H1 (cell line): Measurements from ENCODE around the gene CBLB. TPM values are rescaled to one million over a fixed set of nuclear protein-coding genes. Genes with fewer than 3 reads are reported as not detected.

Experiments
- CTCF ChIA-PET: fragments of 300-600 bp; sonication (Branson Sonifier 250); formaldehyde crosslinking; loops from one replicate; lab custom pipeline; 2021; ENCODE audit not compliant: partially characterized antibody; lab: Charles Lee
- POLR2A ChIA-PET: fragments of 300-600 bp; sonication (Branson Sonifier 250); formaldehyde crosslinking; loops from one replicate; lab custom pipeline; 2021; ENCODE audit warnings: inconsistent platforms; ENCODE audit not compliant: partially characterized antibody; lab: Charles Lee
- DNase-seq, 2 experiments: peaks; one replicate each; pipeline versions ENCODE4 v3.0.0 to v3.0.0-alpha.2; 2010 to 2022; ENCODE audit warnings: low spot score in 2 of 2, low read depth in 1 of 2, mixed read lengths in 1 of 2
- FAIRE-seq: peaks from 2 replicates; lab custom pipeline; 2011; peaks lifted over from hg19 to GRCh38; lab: Jason Lieb, UNC
- H2AFZ ChIP-seq: 2 replicates; pipeline ENCODE4 v1.8.1; 2012; ENCODE audit warnings: low read length, inconsistent platforms
- H2AK5ac ChIP-seq: 2 replicates; pipeline ENCODE4 v1.6.1; 2013; ENCODE audit warnings: low read depth, low read length
- H2BK120ac ChIP-seq: replicated peaks from 2 replicates; pipeline ENCODE3; 2013; ENCODE audit warnings: low read depth, low read length, inconsistent platforms
- H2BK12ac ChIP-seq: 2 replicates; pipeline ENCODE4 v1.6.1; 2013; ENCODE audit warnings: low read depth, low read length
- H2BK15ac ChIP-seq: 2 replicates; pipeline ENCODE4 v1.6.1; 2013; ENCODE audit warnings: low read length
- H2BK20ac ChIP-seq: 2 replicates; pipeline ENCODE4 v1.6.1; 2013; ENCODE audit warnings: low read length
- H2BK5ac ChIP-seq: 2 replicates; pipeline ENCODE4 v1.6.1; 2013; ENCODE audit warnings: low read depth, low read length
- H3K14ac ChIP-seq: 2 replicates; pipeline ENCODE4 v1.6.1; 2013; ENCODE audit warnings: inconsistent platforms; ENCODE audit not compliant: insufficient read length
- H3K18ac ChIP-seq: 2 replicates; pipeline ENCODE4 v1.6.1; 2013; ENCODE audit warnings: low read length; ENCODE audit errors: extremely low read depth
- H3K23ac ChIP-seq: 2 replicates; pipeline ENCODE4 v1.6.1; 2013; ENCODE audit warnings: inconsistent platforms; ENCODE audit not compliant: insufficient read length
- H3K23me2 ChIP-seq: 2 replicates; pipeline ENCODE4 v1.6.1; 2013; ENCODE audit warnings: low read depth, low read length
- H3K27ac ChIP-seq: 2 replicates; pipeline ENCODE4 v1.6.1; 2011; ENCODE audit warnings: low read depth, low read length, inconsistent platforms
- H3K27me3 ChIP-seq, 4 experiments: replicated peaks in 1 of 4; 1 replicate in 1 of 4; 2 replicates in 3 of 4; pipeline versions ENCODE4 v1.6.1 to v1.8.1; 2011 to 2013; ENCODE audit warnings: low read length in 3 of 4, mild to moderate bottlenecking in 3 of 4, inconsistent platforms in 2 of 4, mixed read lengths in 2 of 4, moderate library complexity in 1 of 4; ENCODE audit not compliant: control insufficient read depth in 3 of 4, insufficient read depth in 3 of 4; ENCODE audit errors: extremely low read depth in 1 of 4
- H3K36me3 ChIP-seq, 4 experiments: 2 replicates each; pipeline versions ENCODE4 v1.6.1 to v1.8.1; 2011 to 2013; ENCODE audit warnings: mild to moderate bottlenecking in 4 of 4, low read length in 3 of 4, moderate library complexity in 2 of 4, control low read depth in 1 of 4, inconsistent platforms in 1 of 4; ENCODE audit not compliant: insufficient read depth in 4 of 4, control insufficient read depth in 2 of 4
- H3K4ac ChIP-seq: replicated peaks from 2 replicates; pipeline ENCODE3; 2013; ENCODE audit warnings: low read length, low read depth, mixed read lengths, inconsistent platforms; ENCODE audit not compliant: insufficient read length
- H3K4me1 ChIP-seq, 4 experiments: replicated peaks in 1 of 4; 1 replicate in 1 of 4; 2 replicates in 3 of 4; pipeline versions ENCODE4 v1.6.1 to v1.8.1; 2011 to 2013; ENCODE audit warnings: low read length in 3 of 4, inconsistent platforms in 2 of 4, mixed read lengths in 1 of 4; ENCODE audit not compliant: insufficient read depth in 4 of 4, control insufficient read depth in 3 of 4
- H3K4me2 ChIP-seq, 2 experiments: 2 replicates each; pipeline versions ENCODE4 v1.6.1 to v1.8.1; 2011 to 2013; ENCODE audit warnings: low read depth in 2 of 2, low read length in 2 of 2, control low read depth in 1 of 2, inconsistent platforms in 1 of 2, mild to moderate bottlenecking in 1 of 2; ENCODE audit not compliant: insufficient read depth in 1 of 2
- H3K4me3 ChIP-seq, 4 experiments: fragments of 200-600, 300-600 bp in 1 of 4; sonication (generic), shearing (Covaris generic), sonication (Bioruptor Twin) in 1 of 4; 2 replicates each; pipeline versions ENCODE4 v1.5.1 to v1.8.1; 2011 to 2016; ENCODE audit warnings: low read length in 4 of 4, low read depth in 3 of 4, control low read depth in 2 of 4, inconsistent platforms in 2 of 4, mild to moderate bottlenecking in 2 of 4, mixed read lengths in 1 of 4, moderate library complexity in 1 of 4; ENCODE audit not compliant: insufficient read depth in 2 of 4; ENCODE audit errors: extremely low read depth in 1 of 4
- H3K56ac ChIP-seq: replicated peaks from 2 replicates; pipeline ENCODE3; 2013; ENCODE audit warnings: low read depth, mild to moderate bottlenecking, mixed read lengths, low read length, inconsistent platforms; ENCODE audit not compliant: insufficient read length
- H3K79me1 ChIP-seq: 2 replicates; pipeline ENCODE4 v1.6.1; 2013; ENCODE audit warnings: low read depth, low read length, control low read depth
- H3K79me2 ChIP-seq, 2 experiments: 2 replicates each; pipeline versions ENCODE4 v1.6.1 to v1.8.1; 2012 to 2013; ENCODE audit warnings: low read length in 2 of 2, mild to moderate bottlenecking in 2 of 2, inconsistent platforms in 1 of 2; ENCODE audit not compliant: insufficient read depth in 2 of 2, control insufficient read depth in 1 of 2
- H3K9ac ChIP-seq, 4 experiments: replicated peaks in 1 of 4; 1 replicate in 1 of 4; 2 replicates in 3 of 4; pipeline versions ENCODE4 v1.6.1 to v1.8.1; 2011 to 2013; ENCODE audit warnings: low read depth in 3 of 4, low read length in 3 of 4, control low read depth in 2 of 4, mild to moderate bottlenecking in 2 of 4, moderate library complexity in 2 of 4, inconsistent platforms in 1 of 4; ENCODE audit errors: extremely low read depth in 1 of 4
- H3K9me3 ChIP-seq, 2 experiments: 2 replicates each; pipeline versions ENCODE4 v1.6.1 to v1.8.1; 2012 to 2013; ENCODE audit warnings: mild to moderate bottlenecking in 2 of 2, moderate library complexity in 2 of 2, control low read depth in 1 of 2, inconsistent platforms in 1 of 2, low read depth in 1 of 2, low read length in 1 of 2, mixed read lengths in 1 of 2; ENCODE audit not compliant: insufficient read depth in 2 of 2
- H4K20me1 ChIP-seq, 2 experiments: replicated peaks in 1 of 2; 2 replicates each; pipeline versions ENCODE3 to v1.8.1; 2011 to 2013; ENCODE audit warnings: inconsistent platforms in 2 of 2, low read length in 2 of 2, mild to moderate bottlenecking in 1 of 2; ENCODE audit not compliant: insufficient read depth in 2 of 2, control insufficient read depth in 1 of 2
- H4K5ac ChIP-seq: 2 replicates; pipeline ENCODE4 v1.6.1; 2013; ENCODE audit warnings: low read length, low read depth, mixed read lengths, inconsistent platforms; ENCODE audit not compliant: insufficient read length
- H4K8ac ChIP-seq: 2 replicates; pipeline ENCODE4 v1.8.0; 2013; ENCODE audit warnings: mild to moderate bottlenecking, moderate library complexity, low read length, inconsistent platforms; ENCODE audit not compliant: insufficient read depth; ENCODE audit errors: extremely low read depth
- H4K91ac ChIP-seq: replicated peaks from 2 replicates; pipeline ENCODE3; 2013; ENCODE audit warnings: low read length, mixed read lengths, inconsistent platforms; ENCODE audit not compliant: insufficient read length
- GTF2F1 ChIP-seq: IDR thresholded peaks from 2 replicates; pipeline ENCODE4 v1.6.1; 2012; ENCODE audit warnings: low read depth, low read length, improper control_type of control experiment, borderline replicate concordance
- HDAC2 ChIP-seq, 2 experiments: fragments of 300-600 bp in 1 of 2; sonication (generic) in 1 of 2; IDR thresholded peaks; 2 replicates each; pipeline ENCODE4 v1.6.1; 2011 to 2012; ENCODE audit warnings: low read depth in 2 of 2, low read length in 2 of 2, mild to moderate bottlenecking in 2 of 2, moderate library complexity in 2 of 2, borderline replicate concordance in 1 of 2, inconsistent platforms in 1 of 2
- NANOG ChIP-seq: IDR thresholded peaks from 2 replicates; pipeline ENCODE4 v1.6.1; 2011; ENCODE audit warnings: low read length, low read depth, mild to moderate bottlenecking, inconsistent platforms; ENCODE audit not compliant: insufficient read depth, poor library complexity, severe bottlenecking
- PHF8 ChIP-seq: fragments of 200-600 bp; sonication (generic); conservative IDR thresholded peaks from 2 replicates; pipeline ENCODE4 v1.7.1; 2012; ENCODE audit warnings: low read depth, mild to moderate bottlenecking, inconsistent platforms, low read length, moderate library complexity
- RAD21 ChIP-seq, 2 experiments: IDR thresholded peaks in 1 of 2; conservative IDR thresholded peaks in 1 of 2; 2 replicates each; pipeline ENCODE4 v1.6.1; 2011; ENCODE audit warnings: low read depth in 2 of 2, low read length in 2 of 2, improper control_type of control experiment in 1 of 2, inconsistent platforms in 1 of 2, mild to moderate bottlenecking in 1 of 2, moderate library complexity in 1 of 2
- WGBS, 2 experiments: shearing (Covaris generic) in 1 of 2; methylation state at CpG; one replicate each; pipeline versions ENCODE4 v1.1.6 to v1.1.7; 2013 to 2015; ENCODE audit warnings: low lambda C conversion rate in 2 of 2, mixed read lengths in 2 of 2, inconsistent platforms in 1 of 2, low coverage in 1 of 2, missing lambda C conversion rate in 1 of 2; ENCODE audit not compliant: insufficient replicate concordance in 2 of 2, insufficient coverage in 1 of 2, insufficient read length in 1 of 2; ENCODE audit errors: extremely low coverage in 1 of 2, missing lambda C conversion rate in 1 of 2; 5-methylcytosine and 5-hydroxymethylcytosine counted together
- polyA plus RNA-seq, 7 experiments: library from polyadenylated mRNA; depleted of rRNA in 3 of 7; stranded (reverse) in 5 of 7; unstranded in 2 of 7; fragments of >200 nt in 5 of 7; fragments of 200-250 nt in 2 of 7; gene quantifications; 1 replicate in 5 of 7; 2 replicates in 1 of 7; 4 replicates in 1 of 7; pipeline versions ENCODE4 v1.2.1 to v1.2.3, GENCODE V29; 2011 to 2013; ENCODE audit warnings: missing spikeins in 2 of 7, mixed read lengths in 2 of 7
- total RNA-seq: library from RNA; stranded (reverse); fragmentation: NEBNext Ultra II Directional; extraction: Animal tissue kit (Norgen Biotek cat#: 25700); gene quantifications from 2 replicates; pipeline ENCODE4 v1.2.1, GENCODE V29; 2021
- TF ChIP-seq, protein P1 (sequence below): IDR thresholded peaks from 2 replicates; pipeline ENCODE4 v1.6.1; 2012; ENCODE audit warnings: low read length, inconsistent platforms
- TF ChIP-seq, protein P2 (sequence below): IDR thresholded peaks from 2 replicates; pipeline ENCODE4 v1.6.1; 2012; ENCODE audit warnings: inconsistent platforms

CBLB gene
- total and polyA plus RNA-seq, 2 of the 8 experiments (the other 6 are each of a cell fraction or from before 2014, with no cell fraction given): 14.5 to 26.0 TPM

DNA sequence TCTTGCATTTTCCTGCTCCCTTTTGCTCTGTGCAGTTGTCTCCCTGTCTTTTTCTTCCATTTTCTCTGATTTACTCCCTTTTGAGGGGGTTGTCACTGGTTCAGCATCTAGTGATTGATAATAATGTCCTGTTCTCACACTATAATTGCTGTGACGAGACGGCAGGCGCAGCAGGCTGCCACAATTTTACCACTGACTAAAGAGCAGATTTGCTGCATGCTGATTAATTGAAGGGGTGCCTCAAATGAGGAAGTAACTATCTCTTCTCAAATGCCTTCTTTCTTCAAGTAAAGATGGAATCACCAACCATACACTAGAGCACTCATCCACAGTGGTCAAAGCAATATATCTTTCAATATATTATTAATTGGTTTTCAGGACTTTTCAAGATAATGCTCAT is 219.3 kb downstream of the CBLB start:
- no peak overlapping the region for H2BK5ac ChIP-seq
- DNase-seq (no peak), FAIRE-seq (no peak)
- POLR2A ChIA-PET: no interaction called here
- H3K4ac ChIP-seq: no peak overlapping the region
- H3K23ac ChIP-seq: no peak overlapping the region
- TF ChIP-seq NANOG (no peak), HDAC2 (IDR thresholded peaks at IDR 0.05; ENCODE audit: borderline replicate concordance in 1 of 2, low read depth in 2 of 2, low read length in 2 of 2) (no peak), RAD21 (IDR thresholded peaks at IDR 0.05 in 1 of 2, conservative IDR thresholded peaks at IDR 0.05 in 1 of 2; ENCODE audit: low read depth in 2 of 2, low read length in 2 of 2) (no peak), PHF8 (no peak), GTF2F1 (no peak)
- TF ChIP-seq, protein P1, sequence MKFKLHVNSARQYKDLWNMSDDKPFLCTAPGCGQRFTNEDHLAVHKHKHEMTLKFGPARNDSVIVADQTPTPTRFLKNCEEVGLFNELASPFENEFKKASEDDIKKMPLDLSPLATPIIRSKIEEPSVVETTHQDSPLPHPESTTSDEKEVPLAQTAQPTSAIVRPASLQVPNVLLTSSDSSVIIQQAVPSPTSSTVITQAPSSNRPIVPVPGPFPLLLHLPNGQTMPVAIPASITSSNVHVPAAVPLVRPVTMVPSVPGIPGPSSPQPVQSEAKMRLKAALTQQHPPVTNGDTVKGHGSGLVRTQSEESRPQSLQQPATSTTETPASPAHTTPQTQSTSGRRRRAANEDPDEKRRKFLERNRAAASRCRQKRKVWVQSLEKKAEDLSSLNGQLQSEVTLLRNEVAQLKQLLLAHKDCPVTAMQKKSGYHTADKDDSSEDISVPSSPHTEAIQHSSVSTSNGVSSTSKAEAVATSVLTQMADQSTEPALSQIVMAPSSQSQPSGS: no peak
- TF ChIP-seq, protein P2, sequence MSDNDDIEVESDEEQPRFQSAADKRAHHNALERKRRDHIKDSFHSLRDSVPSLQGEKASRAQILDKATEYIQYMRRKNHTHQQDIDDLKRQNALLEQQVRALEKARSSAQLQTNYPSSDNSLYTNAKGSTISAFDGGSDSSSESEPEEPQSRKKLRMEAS: no peak
- H3K36me3 ChIP-seq: no peaks in the 10 kb centered on the region
- H3K9me3 ChIP-seq: no peaks in the 10 kb centered on the region
- no peaks in the 10 kb centered on the region for H3K27me3 ChIP-seq
- H2BK12ac ChIP-seq: no peak overlapping the region
- H2BK120ac ChIP-seq: no peak overlapping the region
- no peaks in the 10 kb centered on the region for H4K20me1 ChIP-seq
- no peaks in the 10 kb centered on the region for H3K79me1 ChIP-seq
- no peak overlapping the region for H3K27ac ChIP-seq
- 80% methylated on average over 3 of the region's 3 CpGs; no CpG with 5 or more reads in 1 of the 2 experiments for WGBS, 2 experiments
- no peak overlapping the region for H4K5ac ChIP-seq
- H3K4me1 ChIP-seq: no peaks in the 10 kb centered on the region
- H3K4me3 ChIP-seq: no peak overlapping the region
- no peak overlapping the region for H3K14ac ChIP-seq
- no peak overlapping the region for H2BK15ac ChIP-seq
- H3K4me2 ChIP-seq: no peak overlapping the region
- H3K9ac ChIP-seq: no peak overlapping the region
- CTCF ChIA-PET: no interaction called here
- H2BK20ac ChIP-seq: no peak overlapping the region
- no peak overlapping the region for H2AK5ac ChIP-seq
- no peak overlapping the region for H4K91ac ChIP-seq
- H3K56ac ChIP-seq: no peak overlapping the region
- H3K18ac ChIP-seq: no peak overlapping the region
- no peaks in the 10 kb centered on the region for H3K79me2 ChIP-seq
- H4K8ac ChIP-seq: no peak overlapping the region
- H2AFZ ChIP-seq: no peak overlapping the region
- no peaks in the 10 kb centered on the region for H3K23me2 ChIP-seq
